ENCODE results near the gene CLASRP.

CLASRP gene

DNA sequence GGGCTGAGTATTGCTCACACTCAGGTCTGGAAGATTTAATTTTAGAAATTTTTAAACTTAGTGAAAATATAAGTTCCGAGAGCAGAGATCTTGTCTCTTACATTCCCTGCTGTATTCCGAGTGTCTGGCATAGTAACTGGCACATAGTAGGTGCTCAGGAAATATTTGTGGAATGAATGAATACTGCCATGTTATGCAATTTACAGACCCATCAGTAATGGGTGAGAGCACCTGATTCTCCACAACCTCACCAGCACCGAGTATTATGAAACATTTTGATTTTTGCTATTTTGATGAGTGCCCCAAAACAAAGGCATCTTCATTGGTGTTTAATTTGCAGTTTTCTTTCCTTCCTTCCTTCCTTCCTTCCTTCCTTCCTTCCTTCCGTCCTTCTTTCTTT is 15.8 kb upstream of the CLASRP start:
- Histone ChIP-seq H3K27me3 (replicated peaks; ENCODE audit: control insufficient read depth, insufficient read depth, low read length) (no peaks in the 10 kb centered on the region), H3K9me3 (ENCODE audit: control insufficient read depth, low read length) (no peaks in the 10 kb centered on the region), H3K36me3 (ENCODE audit: control insufficient read depth, insufficient read depth, low read length, severe bottlenecking) (peaks cover 4% of the 10 kb centered on the region), H3K9ac (ENCODE audit: low read length) (no peak overlapping the region), H3K4me3 (ENCODE audit: low read length) (no peak overlapping the region), H3K4me1 (ENCODE audit: control insufficient read depth, insufficient read depth, low read length) (no peaks in the 10 kb centered on the region)
- DNase-seq (ENCODE audit: low read depth), result no peak

DNA sequence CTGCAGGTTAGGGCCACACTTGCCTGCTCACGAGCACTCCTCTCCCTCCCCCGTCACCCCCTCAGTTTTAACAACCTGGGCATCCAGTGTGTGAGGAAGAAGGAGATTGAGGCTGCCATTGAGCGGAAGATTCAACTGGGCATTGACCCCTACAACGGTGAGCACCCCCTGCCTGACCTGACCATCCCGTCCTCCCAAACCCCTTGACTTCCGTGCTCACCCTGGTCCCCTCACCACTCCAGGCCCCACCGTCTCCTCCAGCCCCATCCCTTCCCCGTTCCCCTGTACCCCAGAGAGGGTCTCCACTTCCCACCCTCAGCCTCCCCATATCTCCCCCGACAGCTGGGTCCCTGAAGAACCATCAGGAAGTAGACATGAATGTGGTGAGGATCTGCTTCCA is 13.6 kb upstream of the CLASRP start:
- no peak overlapping the region for H3K9ac ChIP-seq (ENCODE audit: low read length)

DNA sequence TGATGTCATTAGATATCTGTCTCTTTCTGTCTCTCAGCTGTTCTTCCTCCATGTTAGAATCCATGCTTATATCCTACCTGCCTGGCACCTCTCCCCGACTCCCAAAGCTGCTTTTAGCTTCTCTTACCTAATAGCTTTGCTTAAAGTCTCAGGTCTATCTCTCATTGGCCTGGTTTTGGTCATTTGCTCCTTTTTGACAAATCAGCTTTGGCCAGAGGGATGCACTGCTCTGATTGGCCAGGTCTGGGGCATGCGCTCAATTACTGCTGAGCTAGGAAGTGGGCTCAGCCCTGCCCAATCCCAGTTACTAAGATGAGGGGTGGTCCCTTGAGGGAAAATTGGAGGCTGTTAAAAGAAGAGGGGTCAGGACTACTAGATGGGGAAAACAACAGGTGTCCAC is 11.5 kb upstream of the CLASRP start:
- Histone ChIP-seq H3K9ac (ENCODE audit: low read length) (no peak overlapping the region), H3K27me3 (replicated peaks; ENCODE audit: control insufficient read depth, insufficient read depth, low read length) (no peaks in the 10 kb centered on the region), H3K4me1 (ENCODE audit: control insufficient read depth, insufficient read depth, low read length) (no peaks in the 10 kb centered on the region), H3K36me3 (ENCODE audit: control insufficient read depth, insufficient read depth, low read length, severe bottlenecking) (peaks cover 20% of the 10 kb centered on the region), H3K9me3 (ENCODE audit: control insufficient read depth, low read length) (no peaks in the 10 kb centered on the region), H3K4me3 (ENCODE audit: low read length) (no peak overlapping the region)
- no peak for DNase-seq (ENCODE audit: low read depth)

More for the DNA sequence above, 13.6 kb upstream of the CLASRP start:
- H3K4me1 ChIP-seq (ENCODE audit: control insufficient read depth, insufficient read depth, low read length), result no peaks in the 10 kb centered on the region
- no peaks in the 10 kb centered on the region for H3K27me3 ChIP-seq (replicated peaks; ENCODE audit: control insufficient read depth, insufficient read depth, low read length)
- H3K9me3 ChIP-seq (ENCODE audit: control insufficient read depth, low read length), result no peaks in the 10 kb centered on the region
- no peak for DNase-seq (ENCODE audit: low read depth)
- peaks cover 14% of the 10 kb centered on the region for H3K36me3 ChIP-seq (ENCODE audit: control insufficient read depth, insufficient read depth, low read length, severe bottlenecking)
- H3K4me3 ChIP-seq (ENCODE audit: low read length), result no peak overlapping the region

DNA sequence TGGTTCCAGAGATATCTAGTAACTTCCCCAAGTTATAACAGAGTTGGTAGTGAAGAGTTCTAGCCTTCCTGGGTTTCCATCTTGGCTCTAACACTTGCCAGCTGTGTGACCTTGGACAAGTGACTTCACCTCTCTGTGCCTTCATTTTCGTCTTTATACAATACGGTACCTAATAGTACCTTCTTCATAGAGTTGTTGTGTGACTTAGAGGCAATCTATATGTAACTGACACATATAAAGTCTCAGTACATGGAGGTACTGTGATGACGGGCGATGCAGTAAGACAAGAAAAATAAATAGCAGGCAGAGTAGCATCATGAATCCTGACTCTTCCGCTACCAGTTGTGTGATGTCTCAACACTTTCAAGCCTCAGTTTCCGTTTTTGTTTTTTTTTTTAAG is 8.0 kb upstream of the CLASRP start:
- no peaks in the 10 kb centered on the region for H3K9me3 ChIP-seq (ENCODE audit: control insufficient read depth, low read length)
- H3K36me3 ChIP-seq (ENCODE audit: control insufficient read depth, insufficient read depth, low read length, severe bottlenecking), result peaks cover 47% of the 10 kb centered on the region
- DNase-seq (ENCODE audit: low read depth), result no peak
- H3K27me3 ChIP-seq (replicated peaks; ENCODE audit: control insufficient read depth, insufficient read depth, low read length), result no peaks in the 10 kb centered on the region
- no peak overlapping the region for H3K9ac ChIP-seq (ENCODE audit: low read length)
- H3K4me1 ChIP-seq (ENCODE audit: control insufficient read depth, insufficient read depth, low read length), result no peaks in the 10 kb centered on the region
- H3K4me3 ChIP-seq (ENCODE audit: low read length), result no peak overlapping the region

DNA sequence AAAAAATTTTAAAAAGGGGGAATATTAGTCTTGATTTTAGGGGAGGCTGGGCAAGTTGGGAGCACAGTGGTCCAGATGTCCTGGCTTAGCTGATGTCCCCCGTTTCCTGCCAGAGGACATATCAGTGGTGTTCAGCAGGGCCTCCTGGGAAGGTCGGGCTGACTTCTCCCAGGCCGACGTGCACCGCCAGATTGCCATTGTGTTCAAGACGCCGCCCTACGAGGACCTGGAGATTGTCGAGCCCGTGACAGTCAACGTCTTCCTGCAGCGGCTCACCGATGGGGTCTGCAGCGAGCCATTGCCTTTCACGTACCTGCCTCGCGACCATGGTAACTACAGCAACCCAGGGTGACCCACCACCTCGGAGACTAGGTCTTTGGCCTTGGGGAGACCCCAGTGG is 6.4 kb upstream of the CLASRP start:
- H3K36me3 ChIP-seq (ENCODE audit: control insufficient read depth, insufficient read depth, low read length, severe bottlenecking), result peaks cover 46% of the 10 kb centered on the region
- H3K9me3 ChIP-seq (ENCODE audit: control insufficient read depth, low read length), result no peaks in the 10 kb centered on the region
- no peak overlapping the region for H3K4me3 ChIP-seq (ENCODE audit: low read length)
- no peak for DNase-seq (ENCODE audit: low read depth)
- no peaks in the 10 kb centered on the region for H3K27me3 ChIP-seq (replicated peaks; ENCODE audit: control insufficient read depth, insufficient read depth, low read length)
- H3K9ac ChIP-seq (ENCODE audit: low read length), result no peak overlapping the region
- H3K4me1 ChIP-seq (ENCODE audit: control insufficient read depth, insufficient read depth, low read length), result no peaks in the 10 kb centered on the region

DNA sequence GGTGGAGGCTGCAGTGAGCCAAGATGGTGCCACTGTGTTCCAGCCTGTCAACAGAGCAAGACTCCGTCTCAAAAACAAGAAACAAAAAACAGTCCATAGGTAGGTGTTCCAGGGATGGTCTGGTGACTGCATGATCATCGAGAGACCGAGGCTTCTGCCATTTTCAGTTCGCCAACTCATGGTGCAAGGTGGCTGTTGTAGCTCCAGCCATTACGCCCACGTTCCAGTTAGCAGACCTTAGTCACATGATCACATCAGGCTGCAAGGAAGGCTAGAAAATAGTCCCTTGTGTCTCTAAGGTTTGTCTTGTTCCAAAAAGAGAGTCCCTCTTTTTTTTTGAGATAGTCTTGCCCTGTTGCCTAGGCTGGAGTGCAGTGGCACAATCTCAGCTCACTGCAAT is 3.1 kb upstream of the CLASRP start:
- Histone ChIP-seq H3K36me3 (ENCODE audit: control insufficient read depth, insufficient read depth, low read length, severe bottlenecking) (peaks cover 44% of the 10 kb centered on the region), H3K9me3 (ENCODE audit: control insufficient read depth, low read length) (no peaks in the 10 kb centered on the region), H3K9ac (ENCODE audit: low read length) (no peak overlapping the region), H3K4me3 (ENCODE audit: low read length) (no peak overlapping the region), H3K4me1 (ENCODE audit: control insufficient read depth, insufficient read depth, low read length) (peaks cover 14% of the 10 kb centered on the region), H3K27me3 (replicated peaks; ENCODE audit: control insufficient read depth, insufficient read depth, low read length) (no peaks in the 10 kb centered on the region)
- no peak for DNase-seq (ENCODE audit: low read depth)

GRCh38 chr19:45037393-45038169 is 1.3 kb upstream of the CLASRP start:
- DNase-seq (ENCODE audit: low read depth), result no peak
- Histone ChIP-seq H3K27me3 (replicated peaks; ENCODE audit: control insufficient read depth, insufficient read depth, low read length) (no peaks in the 10 kb centered on the region), H3K36me3 (ENCODE audit: control insufficient read depth, insufficient read depth, low read length, severe bottlenecking) (peaks cover 50% of the 10 kb centered on the region), H3K4me3 (ENCODE audit: low read length) (no peak overlapping the region), H3K9me3 (ENCODE audit: control insufficient read depth, low read length) (no peaks in the 10 kb centered on the region), H3K4me1 (ENCODE audit: control insufficient read depth, insufficient read depth, low read length) (peaks cover 20% of the 10 kb centered on the region), H3K9ac (ENCODE audit: low read length) (no peak overlapping the region)

DNA sequence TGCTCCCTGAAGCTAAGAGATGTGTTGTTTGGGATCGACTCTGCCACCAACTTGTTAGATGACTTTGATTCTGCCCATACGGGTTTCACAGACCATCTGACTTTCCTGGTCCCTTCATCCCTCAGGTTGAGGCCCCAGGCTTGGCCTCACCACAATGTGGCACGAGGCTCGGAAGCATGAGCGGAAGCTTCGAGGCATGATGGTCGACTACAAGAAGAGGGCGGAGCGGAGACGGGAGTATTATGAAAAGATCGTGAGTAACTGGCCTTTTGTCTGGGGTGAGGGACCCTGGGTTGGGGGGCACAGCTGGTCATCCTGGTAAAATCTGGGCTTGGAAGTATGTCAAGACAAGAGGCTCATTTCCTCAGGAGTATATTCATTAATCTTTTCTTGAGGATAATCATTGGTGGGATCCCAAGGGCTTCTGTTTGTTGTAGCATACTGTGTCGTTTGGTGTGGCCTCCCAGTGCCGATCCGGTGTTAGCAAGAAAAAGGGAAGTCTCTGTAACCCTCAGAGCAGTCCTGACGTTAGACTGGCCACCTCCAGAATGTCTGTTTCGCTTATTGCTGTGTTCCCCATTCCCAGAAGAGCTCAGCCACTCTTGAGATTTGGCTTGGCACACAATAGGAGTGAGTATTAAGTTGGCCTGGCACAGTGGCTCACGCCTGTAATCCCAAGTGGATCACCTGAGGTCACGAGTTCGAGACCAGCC is 1.4 kb downstream of the CLASRP start:
- no peaks in the 10 kb centered on the region for H3K27me3 ChIP-seq (replicated peaks; ENCODE audit: control insufficient read depth, insufficient read depth, low read length)

GRCh38 chr19:45041125-45041524 is 2.3 kb downstream of the CLASRP start:
- Histone ChIP-seq H3K36me3 (ENCODE audit: control insufficient read depth, insufficient read depth, low read length, severe bottlenecking) (peaks cover 55% of the 10 kb centered on the region), H3K4me3 (ENCODE audit: low read length) (no peak overlapping the region), H3K9me3 (ENCODE audit: control insufficient read depth, low read length) (no peaks in the 10 kb centered on the region), H3K27me3 (replicated peaks; ENCODE audit: control insufficient read depth, insufficient read depth, low read length) (no peaks in the 10 kb centered on the region), H3K9ac (ENCODE audit: low read length) (peak overlapping the region; percentile 34), H3K4me1 (ENCODE audit: control insufficient read depth, insufficient read depth, low read length) (peaks cover 22% of the 10 kb centered on the region)
- DNase-seq (ENCODE audit: low read depth), result no peak

More for the DNA sequence above, 1.4 kb downstream of the CLASRP start:
- no peak for DNase-seq (ENCODE audit: low read depth)
- peaks cover 20% of the 10 kb centered on the region for H3K4me1 ChIP-seq (ENCODE audit: control insufficient read depth, insufficient read depth, low read length)
- peak overlapping the region; percentile 95 for H3K4me3 ChIP-seq (ENCODE audit: low read length)
- H3K9me3 ChIP-seq (ENCODE audit: control insufficient read depth, low read length), result no peaks in the 10 kb centered on the region
- peaks cover 55% of the 10 kb centered on the region for H3K36me3 ChIP-seq (ENCODE audit: control insufficient read depth, insufficient read depth, low read length, severe bottlenecking)
- peak overlapping the region; percentile 99 for H3K9ac ChIP-seq (ENCODE audit: low read length)

DNA sequence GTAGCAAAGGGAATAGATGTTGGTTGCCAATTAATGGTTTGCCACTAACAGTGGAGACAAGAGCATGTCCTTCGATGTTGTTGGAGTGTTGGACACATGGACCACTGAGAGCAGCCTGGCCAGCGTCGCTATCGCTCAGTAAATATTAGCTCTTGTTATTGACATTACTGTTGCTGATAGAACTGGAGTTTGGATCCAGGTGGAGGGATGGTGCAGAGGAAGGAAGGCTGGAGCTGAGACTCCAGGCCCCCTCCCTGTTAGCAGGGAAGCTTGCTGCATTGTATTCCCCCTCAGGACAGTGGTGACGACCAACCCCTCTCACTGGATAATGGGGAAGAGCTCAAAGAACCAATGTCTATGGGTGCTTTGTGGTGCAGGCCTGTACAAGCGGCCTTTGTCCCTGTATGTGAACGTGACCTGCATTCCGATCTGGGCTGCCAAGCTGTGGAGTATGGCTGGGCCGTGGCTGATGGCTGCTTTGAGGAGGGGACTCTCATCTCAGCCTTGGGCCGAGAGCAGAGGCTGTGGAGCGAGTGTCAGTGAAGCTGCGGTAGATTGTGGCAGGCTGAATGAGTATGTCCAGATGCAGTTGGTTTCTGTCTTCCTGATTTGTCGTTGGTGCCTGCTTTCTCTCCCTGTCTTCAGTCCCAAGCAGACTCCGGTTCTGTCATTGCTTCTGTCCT is 7.0 kb downstream of the CLASRP start:
- Histone ChIP-seq H3K27me3 (replicated peaks; ENCODE audit: control insufficient read depth, insufficient read depth, low read length) (no peaks in the 10 kb centered on the region), H3K4me1 (ENCODE audit: control insufficient read depth, insufficient read depth, low read length) (peaks cover 15% of the 10 kb centered on the region), H3K36me3 (ENCODE audit: control insufficient read depth, insufficient read depth, low read length, severe bottlenecking) (peaks cover 56% of the 10 kb centered on the region), H3K4me3 (ENCODE audit: low read length) (no peak overlapping the region), H3K9ac (ENCODE audit: low read length) (no peak overlapping the region), H3K9me3 (ENCODE audit: control insufficient read depth, low read length) (no peaks in the 10 kb centered on the region)
- DNase-seq (ENCODE audit: low read depth), result no peak

DNA sequence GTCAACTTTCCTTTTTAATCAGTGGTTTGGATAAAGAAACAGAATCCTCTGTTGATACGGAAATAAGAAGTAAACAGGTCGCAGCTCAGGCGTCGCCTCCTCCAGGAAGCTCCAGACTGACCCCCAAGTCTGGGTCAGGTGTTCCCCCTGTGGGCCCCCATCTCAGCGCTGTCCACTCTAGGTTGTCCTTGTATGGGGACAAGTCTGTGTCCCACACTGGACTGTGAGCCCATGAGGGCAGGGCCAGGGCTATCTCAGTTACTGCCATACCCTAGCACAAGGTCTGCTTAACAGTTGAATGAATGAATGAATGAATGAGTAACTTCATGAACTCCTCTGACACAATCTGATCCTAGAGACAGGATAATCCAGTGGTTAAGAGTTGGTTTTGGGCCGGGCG is 7.5 kb downstream of the CLASRP start:
- Histone ChIP-seq H3K4me3 (ENCODE audit: low read length) (no peak overlapping the region), H3K9ac (ENCODE audit: low read length) (no peak overlapping the region), H3K27me3 (replicated peaks; ENCODE audit: control insufficient read depth, insufficient read depth, low read length) (no peaks in the 10 kb centered on the region), H3K36me3 (ENCODE audit: control insufficient read depth, insufficient read depth, low read length, severe bottlenecking) (peaks cover 53% of the 10 kb centered on the region), H3K9me3 (ENCODE audit: control insufficient read depth, low read length) (no peaks in the 10 kb centered on the region), H3K4me1 (ENCODE audit: control insufficient read depth, insufficient read depth, low read length) (peaks cover 15% of the 10 kb centered on the region)
- no peak for DNase-seq (ENCODE audit: low read depth)

All from adipocyte (in vitro differentiated cells).